Kidney (tissue), 14 donors: Measurements from ENCODE around the gene UBE4B. TPM values are rescaled to one million over a fixed set of nuclear protein-coding genes. Genes with fewer than 3 reads are reported as not detected.

ENCODE experiments used
- DNase-seq, 5 donors: peaks; one replicate each; pipeline ENCODE4 v3.0.0-alpha.2; 2013 to 2020
- FAIRE-seq: peaks from 2 replicates; lab custom pipeline; 2012; peaks lifted over from hg19 to GRCh38; lab: Jason Lieb, UNC
- H3K27ac ChIP-seq, 2 donors: one replicate each; pipeline ENCODE4 v1.7.0; 2013; ENCODE audit warnings: low read depth in 2 of 2, low read length in 2 of 2, inconsistent platforms in 1 of 2
- H3K27me3 ChIP-seq: one replicate; pipeline ENCODE4 v1.7.1; 2013; ENCODE audit warnings: low read length, inconsistent platforms; ENCODE audit not compliant: control insufficient read depth, insufficient read depth
- H3K36me3 ChIP-seq, 3 donors: one replicate each; pipeline versions ENCODE4 v1.7.0 to v1.7.1; 2013; ENCODE audit warnings: low read length in 3 of 3, control low read depth in 1 of 3, inconsistent platforms in 1 of 3; ENCODE audit not compliant: insufficient read depth in 3 of 3, control insufficient read depth in 2 of 3
- H3K4me1 ChIP-seq, 3 donors: one replicate each; pipeline versions ENCODE4 v1.7.0 to v1.7.1; 2013; ENCODE audit warnings: low read length in 3 of 3, inconsistent platforms in 1 of 3, low read depth in 1 of 3; ENCODE audit not compliant: control insufficient read depth in 2 of 3, insufficient read depth in 2 of 3
- H3K4me3 ChIP-seq, 3 donors: one replicate each; pipeline versions ENCODE4 v1.7.0 to v1.8.1; 2013; ENCODE audit warnings: low read length in 3 of 3, control low read depth in 1 of 3, inconsistent platforms in 1 of 3
- H3K9ac ChIP-seq, 3 donors: one replicate each; pipeline versions ENCODE4 v1.7.0 to v1.7.1; 2013; ENCODE audit warnings: low read length in 3 of 3, control low read depth in 1 of 3, inconsistent platforms in 1 of 3
- H3K9me3 ChIP-seq, 3 donors: one replicate each; pipeline versions ENCODE4 v1.7.0 to v1.7.1; 2013; ENCODE audit warnings: low read length in 3 of 3, control low read depth in 1 of 3, inconsistent platforms in 1 of 3; ENCODE audit not compliant: control insufficient read depth in 2 of 3, insufficient read depth in 1 of 3
- CTCF ChIP-seq: IDR thresholded peaks from 3 replicates; pipeline ENCODE4 v1.5.1; 2012; ENCODE audit warnings: mild to moderate bottlenecking, moderate library complexity, borderline replicate concordance; ENCODE audit not compliant: insufficient read depth; ENCODE audit errors: extremely low read depth
- intact Hi-C: fragments of 100-400 bp; cut with DNase I; formaldehyde crosslinking; loops from one replicate; pipeline ENCODE4 v1.11.1; 2022
- microRNA-seq: library from miRNA; unstranded; fragments of <30 nt; microRNA quantifications from one replicate; pipeline ENCODE4 v1.2.0, GENCODE V29; 2020
- polyA plus RNA-seq: library from polyadenylated mRNA; stranded (reverse); fragments of 350-450 nt; fragmentation: Illumina TruSeq; extraction: RNeasy Lipid Tissue Mini Kit (QIAGEN cat#74804); gene quantifications from one replicate; pipeline ENCODE4 v1.2.3, GENCODE V29; 2014; ENCODE audit warnings: low read depth, low replicate concordance; ENCODE audit not compliant: insufficient read depth
- total RNA-seq: library from RNA; stranded (reverse); fragmentation: NEBNext Ultra II Directional; extraction: Animal tissue kit (Norgen Biotek cat#: 25700); gene quantifications from one replicate; pipeline ENCODE4 v1.2.1, GENCODE V29; 2021
- donor health status: control.
- donor health status: control.
- donor health status: control.
- donor health status: control.
- donor health status: control.
- donor health status: DM: yes; HTN: yes; CAD: no.
- donor health status: Normal renal cell carcinoma (clear cell type).

The UBE4B gene
- total and polyA plus RNA-seq, 2 donors from 2014 or later = 13.3 to 33.5 TPM

GRCh38 chr1:10225573-10225972 is 192.8 kb downstream of the UBE4B start:
- H3K9ac ChIP-seq = no peak overlapping the region
- no peaks in the 10 kb centered on the region for H3K27me3 ChIP-seq
- intact Hi-C loops = no loop called here
- H3K4me1 ChIP-seq = peaks cover 0 to 3% (median 3%) of the 10 kb centered on the region in 3 donors
- FAIRE-seq = no peak
- DNase-seq = peak in 2 of 5 donors; percentile 39 to 49
- H3K4me3 ChIP-seq = no peak overlapping the region
- H3K27ac ChIP-seq = no peak overlapping the region
- H3K36me3 ChIP-seq = no peaks in the 10 kb centered on the region
- H3K9me3 ChIP-seq = no peaks in the 10 kb centered on the region
- TF ChIP-seq CTCF = no peak

- H3K9ac ChIP-seq = no peak overlapping the region
- H3K27me3 ChIP-seq = no peaks in the 10 kb centered on the region
- no peak overlapping the region for H3K4me3 ChIP-seq
- intact Hi-C loops = no loop called here
- no peak overlapping the region for H3K27ac ChIP-seq
- no peak for TF ChIP-seq CTCF
- FAIRE-seq (no peak), DNase-seq (no peak)
- H3K36me3 ChIP-seq = no peaks in the 10 kb centered on the region
- H3K9me3 ChIP-seq = no peaks in the 10 kb centered on the region
- peaks cover 0 to 3% (median 3%) of the 10 kb centered on the region in 3 donors for H3K4me1 ChIP-seq
Observed at GRCh38 chr1:10228528-10228927, 195.8 kb downstream of the UBE4B start.

DNA sequence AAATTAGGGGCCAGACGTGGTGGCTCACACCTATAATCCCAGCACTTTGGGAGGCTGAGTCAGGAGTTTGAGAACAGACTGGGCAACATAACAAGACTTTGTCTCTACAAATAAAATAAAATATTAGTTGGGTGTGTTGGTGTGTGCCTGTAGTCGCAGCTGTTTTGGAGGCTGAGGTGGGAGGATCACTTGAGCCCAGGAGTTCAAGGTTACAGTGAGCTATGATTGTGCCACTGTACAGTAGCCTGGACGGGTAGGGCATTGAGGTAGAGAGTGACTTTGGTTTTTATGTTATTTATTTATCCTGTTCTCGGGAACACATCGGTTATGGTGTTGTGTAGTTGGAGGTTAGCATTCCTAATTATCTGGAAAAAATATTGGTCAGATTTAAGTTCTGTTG is 197.1 kb downstream of the UBE4B start:
- H3K9me3 ChIP-seq = no peaks in the 10 kb centered on the region
- FAIRE-seq = no peak
- TF ChIP-seq CTCF = no peak
- H3K27me3 ChIP-seq = no peaks in the 10 kb centered on the region
- H3K27ac ChIP-seq = no peak overlapping the region
- DNase-seq = no peak
- H3K9ac ChIP-seq = no peak overlapping the region
- no peaks in the 10 kb centered on the region for H3K36me3 ChIP-seq
- H3K4me1 ChIP-seq = peaks cover 0 to 3% (median 3%) of the 10 kb centered on the region in 3 donors
- H3K4me3 ChIP-seq = no peak overlapping the region
- intact Hi-C loops = no loop called here

Small RNA genes lying within 50 kb of the gene (microRNA-seq; reads per million reads assigned to microRNA genes)
- not detected for gene MIR1273D

Other genes starting within 250 kb of the UBE4B start
- gene CLSTN1, start 209.0 kb upstream of the UBE4B start, total RNA-seq = 158 TPM
- gene CLSTN1, start 209.0 kb upstream of the UBE4B start, polyA plus RNA-seq = 114 TPM
- gene CTNNBIP1, start 122.7 kb upstream of the UBE4B start, total RNA-seq = 21.9 TPM
- 26.4 TPM for gene CTNNBIP1, start 122.7 kb upstream of the UBE4B start, polyA plus RNA-seq
- 27.0 TPM for gene LZIC, start 89.6 kb upstream of the UBE4B start, total RNA-seq
- 22.3 TPM for gene LZIC, start 89.6 kb upstream of the UBE4B start, polyA plus RNA-seq
- 12.3 TPM for gene NMNAT1, start 89.5 kb upstream of the UBE4B start, total RNA-seq
- gene NMNAT1, start 89.5 kb upstream of the UBE4B start, polyA plus RNA-seq = 17.5 TPM
- 21.2 TPM for gene RBP7, start 35.7 kb upstream of the UBE4B start, total RNA-seq
- 49.3 TPM for gene RBP7, start 35.7 kb upstream of the UBE4B start, polyA plus RNA-seq
- gene KIF1B, start 177.6 kb downstream of the UBE4B start, total RNA-seq = 46.4 TPM
- gene KIF1B, start 177.6 kb downstream of the UBE4B start, polyA plus RNA-seq = 8.0 TPM